CD14-positive monocyte (primary cell): ENCODE data around the gene MYBPC2. TPM values are rescaled to one million over a fixed set of nuclear protein-coding genes. Genes with fewer than 3 reads are reported as not detected.

Experiments used
- DNase-seq, 3 donors: peaks; one replicate each; pipeline ENCODE4 v3.0.0-alpha.2; 2011 to 2022
- H2AFZ ChIP-seq: 2 replicates; pipeline ENCODE4 v1.6.0; 2012; ENCODE audit warnings: mild to moderate bottlenecking, low read depth, low read length, inconsistent platforms; ENCODE audit not compliant: insufficient read depth, poor library complexity, severe bottlenecking
- H3K27ac ChIP-seq, 2 donors: 1 replicate in 1 of 2; 2 replicates in 1 of 2; pipeline ENCODE4 v1.5.1; 2012 to 2013; ENCODE audit warnings: low read length in 2 of 2, control low read depth in 1 of 2, inconsistent platforms in 1 of 2, low read depth in 1 of 2, mild to moderate bottlenecking in 1 of 2
- H3K27me3 ChIP-seq, 2 donors: one replicate each; pipeline versions ENCODE4 v1.6.0 to v1.6.1; 2011 to 2013; ENCODE audit warnings: low read length in 2 of 2; ENCODE audit not compliant: control insufficient read depth in 2 of 2, insufficient read depth in 2 of 2
- H3K36me3 ChIP-seq, 2 donors: replicated peaks in 1 of 2; 1 replicate in 1 of 2; 2 replicates in 1 of 2; pipeline versions ENCODE4 v1.5.1 to v1.6.1; 2012 to 2013; ENCODE audit warnings: low read length in 2 of 2, control low read depth in 1 of 2, inconsistent platforms in 1 of 2, mild to moderate bottlenecking in 1 of 2; ENCODE audit not compliant: insufficient read depth in 2 of 2, control insufficient read depth in 1 of 2
- H3K4me1 ChIP-seq, 2 donors: 1 replicate in 1 of 2; 2 replicates in 1 of 2; pipeline versions ENCODE4 v1.5.1 to v1.6.1; 2012 to 2013; ENCODE audit warnings: low read length in 2 of 2, control low read depth in 1 of 2, inconsistent platforms in 1 of 2, mild to moderate bottlenecking in 1 of 2, moderate library complexity in 1 of 2; ENCODE audit not compliant: insufficient read depth in 2 of 2, control insufficient read depth in 1 of 2
- H3K4me2 ChIP-seq: replicated peaks from 2 replicates; pipeline ENCODE3; 2012; ENCODE audit warnings: low read length, moderate library complexity, mild to moderate bottlenecking; ENCODE audit not compliant: poor library complexity, severe bottlenecking; ENCODE audit errors: extremely low read depth
- H3K4me3 ChIP-seq, 3 experiments: fragments of 200-600 bp in 1 of 3; sonication (generic) in 1 of 3; replicated peaks in 1 of 3; 1 replicate in 2 of 3; 2 replicates in 1 of 3; pipeline ENCODE4 v1.5.1; 2011 to 2013; ENCODE audit warnings: low read length in 3 of 3, mild to moderate bottlenecking in 3 of 3, control low read depth in 2 of 3, low read depth in 2 of 3, inconsistent platforms in 1 of 3, moderate library complexity in 1 of 3
- H3K79me2 ChIP-seq: 2 replicates; pipeline ENCODE4 v1.6.0; 2012; ENCODE audit warnings: mild to moderate bottlenecking, control low read depth, inconsistent platforms, low read length, moderate library complexity; ENCODE audit not compliant: insufficient read depth
- H3K9ac ChIP-seq: 2 replicates; pipeline ENCODE4 v1.6.0; 2017; ENCODE audit warnings: low read length, mild to moderate bottlenecking; ENCODE audit not compliant: insufficient read depth, poor library complexity, severe bottlenecking
- H3K9me3 ChIP-seq, 2 donors: replicated peaks in 1 of 2; 1 replicate in 1 of 2; 2 replicates in 1 of 2; pipeline versions ENCODE4 v1.5.1 to v1.6.1; 2012 to 2013; ENCODE audit warnings: low read length in 2 of 2, control low read depth in 1 of 2; ENCODE audit not compliant: control insufficient read depth in 1 of 2, insufficient read depth in 1 of 2
- H4K20me1 ChIP-seq: 2 replicates; pipeline ENCODE4 v1.6.0; 2012; ENCODE audit warnings: mild to moderate bottlenecking, low read length, control low read depth, moderate library complexity; ENCODE audit not compliant: insufficient read depth
- H3K27ac Mint-ChIP-seq, 7 donors: one replicate each; pipeline ENCODE4 v1.8.0; 2020; ENCODE audit warnings: mild to moderate bottlenecking in 7 of 7, mixed read lengths in 7 of 7, moderate library complexity in 6 of 7, inconsistent platforms in 2 of 7
- H3K27me3 Mint-ChIP-seq, 3 donors: one replicate each; pipeline ENCODE4 v1.8.0; 2021 to 2022; ENCODE audit warnings: low read depth in 3 of 3, mild to moderate bottlenecking in 3 of 3, mixed read lengths in 3 of 3, moderate library complexity in 3 of 3, inconsistent platforms in 1 of 3
- H3K36me3 Mint-ChIP-seq, 2 donors: one replicate each; pipeline ENCODE4 v1.8.0; 2020; ENCODE audit warnings: mixed read lengths in 2 of 2, inconsistent platforms in 1 of 2, mild to moderate bottlenecking in 1 of 2
- H3K4me1 Mint-ChIP-seq: one replicate; pipeline ENCODE4 v1.8.0; 2020; ENCODE audit warnings: mild to moderate bottlenecking, mixed read lengths
- H3K4me3 Mint-ChIP-seq, 2 donors: one replicate each; pipeline ENCODE4 v1.8.0; 2020; ENCODE audit warnings: mild to moderate bottlenecking in 2 of 2, mixed read lengths in 2 of 2, moderate library complexity in 1 of 2
- H3K9me3 Mint-ChIP-seq, 7 donors: one replicate each; pipeline ENCODE4 v1.8.0; 2020 to 2022; ENCODE audit warnings: mixed read lengths in 7 of 7, mild to moderate bottlenecking in 6 of 7, moderate library complexity in 6 of 7, inconsistent platforms in 2 of 7
- CTCF ChIP-seq: fragments of 200-600 bp; IDR thresholded peaks from one replicate; pipeline ENCODE4 v1.8.0; 2022; ENCODE audit warnings: antibody characterized with exemption, mild to moderate bottlenecking
- WGBS: methylation state at CpG from one replicate; pipeline ENCODE4 v1.1.5; 2013; ENCODE audit warnings: missing lambda C conversion rate; ENCODE audit not compliant: insufficient coverage; 5-methylcytosine and 5-hydroxymethylcytosine counted together
- intact Hi-C, 2 donors: fragments of 100-400 bp; cut with micrococcal nuclease; formaldehyde crosslinking; loops; one replicate each; pipeline versions ENCODE4 v1.15.0 to v1.15.1; 2023
- polyA plus RNA-seq, 3 donors: library from polyadenylated mRNA; depleted of rRNA in 1 of 3; unstranded in 2 of 3; stranded (reverse) in 1 of 3; fragments of 300-500 nt in 2 of 3; fragments of >200 nt in 1 of 3; fragmentation: Illumina TruSeq in 2 of 3; gene quantifications; 1 replicate in 2 of 3; 2 replicates in 1 of 3; pipeline ENCODE4 v1.2.3, GENCODE V29; 2012 to 2021

Gene MYBPC2
- polyA plus RNA-seq, 3 donors: not detected

GRCh38 chr19:50476224-50476906 is 43.7 kb downstream of the MYBPC2 start, which contains the start of the genes EMC10 and GARIN5A:
Gene EMC10, plus strand, starts transcription at chr19:50476507. Its CDS starts 38 bp downstream, at chr19:50476545.
Gene GARIN5A, minus strand, starts transcription at chr19:50476848. Its CDS starts 460 bp downstream, at chr19:50476388.
- peaks cover 29 to 40% of the 10 kb centered on the region in 2 donors for H3K36me3 Mint-ChIP-seq

More at GRCh38 chr19:50476224-50476906, 43.7 kb downstream of the MYBPC2 start, which contains the start of the genes EMC10 and GARIN5A:
- Mint-ChIP-seq H3K27ac (peak within 1 kb of the TSS; percentile 90 to 96 (median 93)), H3K4me1 (peaks cover 14% of the 10 kb centered on the region), H3K27me3 (peaks cover 0 to 6% (median 6%) of the 10 kb centered on the region in 3 donors), H3K4me3 (peak within 1 kb of the TSS; percentile 98 to 99), H3K9me3 (peaks cover 0 to 13% (median 2%) of the 10 kb centered on the region in 7 donors)
- Histone ChIP-seq H3K27me3 (no peaks in the 10 kb centered on the region), H4K20me1 (peaks cover 32% of the 10 kb centered on the region), H3K36me3 (peaks cover 26 to 37% of the 10 kb centered on the region in 2 donors), H3K4me1 (peaks cover 11 to 12% of the 10 kb centered on the region in 2 donors), H3K9me3 (no peaks in the 10 kb centered on the region), H3K79me2 (peaks cover 29% of the 10 kb centered on the region), H3K4me2 (peak within 1 kb of the TSS; percentile 87), H3K9ac (peak within 1 kb of the TSS; percentile 92), H3K4me3 (peak within 1 kb of the TSS; percentile 64 to 98 (median 97)), H3K27ac (peak within 1 kb of the TSS; percentile 70 to 86), H2AFZ (peak within 1 kb of the TSS; percentile 95)
- intact Hi-C loops: loop anchor here (1.0 to 2.0 kb wide), 2 partner anchors 34 to 35 kb away; partner anchors contain the start of gene JOSD2 (in 2 of the 2)
- no peak for TF ChIP-seq CTCF
- 5% methylated on average over 58 of the region's 58 CpGs for WGBS
- DNase-seq: peak; percentile 85 to 93 (median 92)
